ENCODE measurements around the gene TGM6. TPM values are rescaled to one million over a fixed set of nuclear protein-coding genes. Genes with fewer than 3 reads are reported as not detected.

Gene TGM6
- total RNA-seq: not detected in 2 replicates

GRCh38 chr20:2380601-2381000, at the start of gene TGM6:
TSS of gene TGM6 (plus strand) at chr20:2380901. CDS start at chr20:2380969, 68 bp downstream.
- DNase-seq (ENCODE audit: low read depth): no peak
- H3K4me3 ChIP-seq (ENCODE audit: low read depth, low read length): no peak within 1 kb of the TSS
- TF ChIP-seq CTCF (conservative IDR thresholded peaks at IDR 0.05; ENCODE audit: low read depth, low read length): no peak

GRCh38 chr20:2331106-2331505, 49.6 kb upstream of the TGM6 start:
- H3K4me3 ChIP-seq (ENCODE audit: low read depth, low read length): no peak overlapping the region
- no peak for DNase-seq (ENCODE audit: low read depth)
- TF ChIP-seq CTCF (conservative IDR thresholded peaks at IDR 0.05; ENCODE audit: low read depth, low read length): no peak

DNA sequence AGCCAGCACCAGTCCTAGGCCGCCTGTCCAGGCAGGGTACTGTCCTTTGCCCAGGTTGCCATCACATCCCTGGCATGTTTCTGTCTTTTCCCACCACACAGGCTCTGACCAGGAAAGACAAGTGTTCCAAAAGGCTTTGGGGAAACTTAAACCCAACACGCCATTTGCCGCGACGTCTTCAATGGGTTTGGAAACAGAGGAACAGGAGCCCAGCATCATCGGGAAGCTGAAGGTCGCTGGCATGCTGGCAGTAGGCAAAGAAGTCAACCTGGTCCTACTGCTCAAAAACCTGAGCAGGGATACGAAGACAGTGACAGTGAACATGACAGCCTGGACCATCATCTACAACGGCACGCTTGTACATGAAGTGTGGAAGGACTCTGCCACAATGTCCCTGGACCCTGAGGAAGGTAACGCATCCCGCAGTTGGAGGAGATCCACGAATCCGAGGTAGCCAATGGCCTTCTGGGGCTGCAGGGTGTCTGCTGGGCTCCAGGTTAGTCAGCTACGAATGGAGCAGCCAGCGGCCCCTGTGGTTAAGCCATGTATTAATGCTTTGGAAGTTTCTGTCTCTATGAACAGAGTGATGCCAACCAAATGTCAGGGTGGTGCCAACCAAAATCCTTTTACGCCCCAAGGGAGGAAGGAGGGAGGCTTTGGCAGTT, 48.7 kb upstream of the TGM6 start:
- DNase-seq (ENCODE audit: low read depth): no peak
- no peak overlapping the region for H3K4me3 ChIP-seq (ENCODE audit: low read depth, low read length)
- no peak for TF ChIP-seq CTCF (conservative IDR thresholded peaks at IDR 0.05; ENCODE audit: low read depth, low read length)

DNA sequence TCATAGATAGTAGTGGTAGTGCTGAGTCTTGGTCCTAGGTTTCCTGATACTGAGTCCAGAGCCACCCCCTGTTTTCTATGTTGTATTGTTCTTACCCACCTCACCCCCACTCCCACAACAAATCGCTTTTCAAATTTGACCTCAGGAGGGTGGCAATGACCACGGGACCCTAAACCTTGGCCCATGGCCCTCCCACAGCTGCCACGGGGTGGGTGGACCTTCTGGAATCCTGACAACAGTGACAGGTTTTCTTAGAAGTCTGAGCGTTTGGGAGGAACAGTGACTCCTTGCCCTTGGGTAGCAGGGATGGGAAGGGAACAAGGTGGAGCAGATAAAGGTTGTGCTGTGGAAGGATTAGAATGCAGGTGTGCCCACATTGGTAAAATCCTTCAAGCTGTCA, 48.0 kb upstream of the TGM6 start:
- DNase-seq (ENCODE audit: low read depth): no peak
- no peak for TF ChIP-seq CTCF (conservative IDR thresholded peaks at IDR 0.05; ENCODE audit: low read depth, low read length)
- no peak overlapping the region for H3K4me3 ChIP-seq (ENCODE audit: low read depth, low read length)

GRCh38 chr20:2333821-2334220, 46.9 kb upstream of the TGM6 start:
- no peak overlapping the region for H3K4me3 ChIP-seq (ENCODE audit: low read depth, low read length)
- TF ChIP-seq CTCF (conservative IDR thresholded peaks at IDR 0.05; ENCODE audit: low read depth, low read length): no peak
- no peak for DNase-seq (ENCODE audit: low read depth)

DNA sequence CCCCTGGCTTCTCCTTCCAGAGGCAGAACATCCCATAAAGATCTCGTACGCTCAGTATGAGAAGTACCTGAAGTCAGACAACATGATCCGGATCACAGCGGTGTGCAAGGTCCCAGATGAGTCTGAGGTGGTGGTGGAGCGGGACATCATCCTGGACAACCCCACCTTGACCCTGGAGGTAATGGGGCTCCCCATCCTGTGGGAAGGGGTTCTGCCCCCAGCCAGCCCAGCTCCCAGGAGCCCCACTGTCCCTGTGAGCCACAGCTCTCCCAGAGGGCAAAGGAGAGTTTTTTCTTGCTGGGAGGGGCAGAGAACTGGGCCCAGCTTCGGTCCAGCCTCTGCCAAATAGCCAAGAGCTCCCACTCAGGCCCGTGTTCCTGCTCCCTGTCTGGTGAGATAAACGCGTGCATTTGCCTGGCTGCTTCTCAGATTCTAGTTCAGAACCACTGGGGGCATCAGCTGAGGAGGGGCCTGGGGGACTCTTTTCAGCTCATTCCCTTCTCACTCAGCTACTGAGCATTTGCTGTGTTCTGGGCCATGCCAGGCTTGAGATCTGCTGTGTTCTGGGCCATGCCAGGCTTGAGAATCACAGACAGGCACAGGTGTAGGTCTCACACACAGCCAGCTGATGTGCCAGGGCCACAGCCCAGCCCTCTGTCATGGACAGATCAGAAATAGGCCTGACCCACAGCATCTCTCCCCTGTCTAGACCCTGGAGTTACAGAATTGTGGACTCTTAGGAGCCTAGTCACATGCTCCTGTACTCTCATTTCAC, 45.4 kb upstream of the TGM6 start:
- no peak for DNase-seq (ENCODE audit: low read depth)
- TF ChIP-seq CTCF (conservative IDR thresholded peaks at IDR 0.05; ENCODE audit: low read depth, low read length): no peak
- H3K4me3 ChIP-seq (ENCODE audit: low read depth, low read length): no peak overlapping the region

All from epithelial cell of proximal tubule (primary cell).